ENCODE measurements around the gene TGIF1.

Gene TGIF1

DNA sequence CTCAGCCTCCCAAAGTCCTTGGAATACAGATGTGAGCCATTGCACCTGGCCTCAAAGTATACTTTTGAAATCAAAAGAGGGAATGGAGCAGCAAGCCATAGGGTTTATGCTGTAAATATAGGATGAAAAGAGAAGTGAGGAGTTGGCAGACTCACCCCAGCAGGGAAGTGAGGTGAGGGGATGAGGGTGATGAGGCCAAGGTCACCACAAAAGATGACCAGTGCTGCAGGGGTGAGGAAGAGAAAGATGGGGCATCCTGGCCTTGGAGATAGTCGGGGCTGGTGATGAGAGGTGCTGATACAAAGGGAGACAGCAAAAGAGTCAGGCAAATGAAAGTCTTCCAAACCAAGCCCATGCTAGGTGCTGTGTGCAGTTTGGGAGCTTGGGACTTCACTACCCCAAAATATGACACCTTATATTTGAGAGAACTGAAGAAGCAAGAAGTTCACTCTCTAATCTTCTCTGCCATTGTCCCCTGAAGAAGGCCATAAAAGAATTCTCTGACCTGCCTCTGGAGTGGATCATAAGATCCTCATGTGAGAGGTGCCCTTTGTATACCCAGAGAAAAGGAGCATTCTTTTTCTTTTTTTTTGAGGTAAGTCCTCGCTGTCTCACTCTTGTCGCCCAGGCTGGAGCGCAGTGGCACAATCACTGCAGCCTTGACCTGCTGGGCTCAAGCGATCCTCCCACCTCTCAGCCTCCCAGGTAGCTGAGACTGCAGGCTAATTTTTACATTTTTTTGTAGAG is 31.0 kb downstream of the TGIF1 start:
- Histone ChIP-seq H3K79me1 (replicated peaks; ENCODE audit: low read length, poor library complexity, severe bottlenecking) (no peaks in the 10 kb centered on the region), H3K9ac (ENCODE audit: low read length) (no peak overlapping the region), H3K4me3 (ENCODE audit: insufficient read depth in 1 of 2, low read depth in 1 of 2, low read length in 2 of 2) (no peak overlapping the region), H3K4ac (ENCODE audit: low read depth in 1 of 2, low read length in 2 of 2) (no peak overlapping the region), H3K9me3 (ENCODE audit: control insufficient read depth, low read length) (no peaks in the 10 kb centered on the region), H3K23ac (ENCODE audit: low read length in 2 of 2) (no peak overlapping the region), H4K8ac (ENCODE audit: low read length) (no peak overlapping the region), H3K27ac (ENCODE audit: low read length, poor library complexity, severe bottlenecking) (no peak overlapping the region), H3K27me3 (ENCODE audit: control insufficient read depth in 1 of 2, insufficient read depth in 1 of 2, low read length in 2 of 2) (no peaks in the 10 kb centered on the region), H2BK15ac (ENCODE audit: low read depth, poor library complexity, severe bottlenecking) (no peak overlapping the region), H3K14ac (ENCODE audit: low read length in 2 of 2) (no peak overlapping the region), H2BK5ac (ENCODE audit: low read depth, low read length, poor library complexity, severe bottlenecking) (no peak overlapping the region), H3K36me3 (ENCODE audit: control insufficient read depth in 1 of 2, insufficient read depth in 2 of 2, low read depth in 1 of 2, low read length in 2 of 2) (no peaks in the 10 kb centered on the region), H3K4me2 (ENCODE audit: low read length, poor library complexity, severe bottlenecking) (no peak overlapping the region), H2AFZ (ENCODE audit: low read depth, low read length) (no peak overlapping the region), H3K4me1 (ENCODE audit: control insufficient read depth, insufficient read depth, low read depth, low read length) (no peaks in the 10 kb centered on the region), H3K18ac (ENCODE audit: low read depth in 1 of 2, low read length in 2 of 2) (no peak overlapping the region), H2BK12ac (ENCODE audit: low read length in 2 of 2) (no peak overlapping the region), H4K91ac (ENCODE audit: low read length) (no peak overlapping the region), H2BK120ac (ENCODE audit: low read depth, low read length) (peak overlapping the region; percentile 19), H2AK5ac (ENCODE audit: low read length, severe bottlenecking) (no peak overlapping the region)
- WGBS, result 93% methylated on average over 4 of the region's 5 CpGs
- no peak for DNase-seq

DNA sequence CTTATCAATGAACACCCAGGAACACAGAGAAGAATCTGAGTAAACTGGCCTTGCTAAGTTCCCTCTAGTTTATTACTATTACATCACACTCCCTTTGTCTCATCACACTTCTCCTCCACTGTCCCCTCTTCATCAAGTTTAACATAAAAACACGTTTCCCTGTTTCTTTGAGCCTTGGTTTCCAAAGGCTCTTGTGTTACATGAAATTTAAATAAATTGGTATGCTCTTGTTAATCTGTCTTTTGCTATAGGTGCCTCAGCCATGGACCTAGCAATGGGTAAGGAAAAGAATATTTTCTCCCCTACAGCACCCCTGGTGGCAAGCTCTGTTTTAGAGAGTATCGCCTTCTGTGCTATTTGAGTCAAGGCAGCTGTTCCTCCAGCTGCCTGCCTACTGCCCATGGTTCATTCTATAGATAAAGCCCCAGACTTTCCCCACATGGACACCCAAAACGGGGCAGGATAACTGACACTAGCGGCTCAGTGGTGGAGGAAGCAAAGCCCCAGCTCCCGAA is 31.8 kb downstream of the TGIF1 start:
- Histone ChIP-seq H3K27me3 (ENCODE audit: control insufficient read depth in 1 of 2, insufficient read depth in 1 of 2, low read length in 2 of 2) (no peaks in the 10 kb centered on the region), H3K36me3 (ENCODE audit: control insufficient read depth in 1 of 2, insufficient read depth in 2 of 2, low read depth in 1 of 2, low read length in 2 of 2) (no peaks in the 10 kb centered on the region), H4K8ac (ENCODE audit: low read length) (no peak overlapping the region), H2AK5ac (ENCODE audit: low read length, severe bottlenecking) (no peak overlapping the region), H3K9ac (ENCODE audit: low read length) (no peak overlapping the region), H4K91ac (ENCODE audit: low read length) (no peak overlapping the region), H3K18ac (ENCODE audit: low read depth in 1 of 2, low read length in 2 of 2) (no peak overlapping the region), H3K14ac (ENCODE audit: low read length in 2 of 2) (no peak overlapping the region), H3K4me2 (ENCODE audit: low read length, poor library complexity, severe bottlenecking) (no peak overlapping the region), H2BK15ac (ENCODE audit: low read depth, poor library complexity, severe bottlenecking) (no peak overlapping the region), H3K4me1 (ENCODE audit: control insufficient read depth, insufficient read depth, low read depth, low read length) (no peaks in the 10 kb centered on the region), H2AFZ (ENCODE audit: low read depth, low read length) (no peak overlapping the region), H3K23ac (ENCODE audit: low read length in 2 of 2) (no peak overlapping the region), H2BK120ac (ENCODE audit: low read depth, low read length) (peak overlapping the region; percentile 19), H3K4ac (ENCODE audit: low read depth in 1 of 2, low read length in 2 of 2) (no peak overlapping the region), H2BK5ac (ENCODE audit: low read depth, low read length, poor library complexity, severe bottlenecking) (no peak overlapping the region), H3K27ac (ENCODE audit: low read length, poor library complexity, severe bottlenecking) (no peak overlapping the region), H2BK12ac (ENCODE audit: low read length in 2 of 2) (no peak overlapping the region), H3K9me3 (ENCODE audit: control insufficient read depth, low read length) (no peaks in the 10 kb centered on the region), H3K4me3 (ENCODE audit: insufficient read depth in 1 of 2, low read depth in 1 of 2, low read length in 2 of 2) (no peak overlapping the region), H3K79me1 (replicated peaks; ENCODE audit: low read length, poor library complexity, severe bottlenecking) (no peaks in the 10 kb centered on the region)
- 44% methylated on average over 4 of the region's 5 CpGs for WGBS
- DNase-seq, result peak; percentile 51

GRCh38 chr18:3482258-3482657 is 32.3 kb downstream of the TGIF1 start:
- no peak overlapping the region for H2BK120ac ChIP-seq (ENCODE audit: low read depth, low read length)
- no peak overlapping the region for H3K9ac ChIP-seq (ENCODE audit: low read length)
- no peak overlapping the region for H4K8ac ChIP-seq (ENCODE audit: low read length)
- no peak overlapping the region for H3K4me2 ChIP-seq (ENCODE audit: low read length, poor library complexity, severe bottlenecking)
- H3K18ac ChIP-seq (ENCODE audit: low read depth in 1 of 2, low read length in 2 of 2), result no peak overlapping the region
- no peak overlapping the region for H3K27ac ChIP-seq (ENCODE audit: low read length, poor library complexity, severe bottlenecking)
- no peak overlapping the region for H3K4me3 ChIP-seq (ENCODE audit: insufficient read depth in 1 of 2, low read depth in 1 of 2, low read length in 2 of 2)
- no peak overlapping the region for H3K14ac ChIP-seq (ENCODE audit: low read length in 2 of 2)
- H3K4ac ChIP-seq (ENCODE audit: low read depth in 1 of 2, low read length in 2 of 2), result no peak overlapping the region
- H3K36me3 ChIP-seq (ENCODE audit: control insufficient read depth in 1 of 2, insufficient read depth in 2 of 2, low read depth in 1 of 2, low read length in 2 of 2), result no peaks in the 10 kb centered on the region
- H3K79me1 ChIP-seq (replicated peaks; ENCODE audit: low read length, poor library complexity, severe bottlenecking), result no peaks in the 10 kb centered on the region
- H4K91ac ChIP-seq (ENCODE audit: low read length), result no peak overlapping the region
- no peak overlapping the region for H2AFZ ChIP-seq (ENCODE audit: low read depth, low read length)
- H3K9me3 ChIP-seq (ENCODE audit: control insufficient read depth, low read length), result no peaks in the 10 kb centered on the region
- no peak overlapping the region for H2BK5ac ChIP-seq (ENCODE audit: low read depth, low read length, poor library complexity, severe bottlenecking)
- H3K23ac ChIP-seq (ENCODE audit: low read length in 2 of 2), result no peak overlapping the region
- no peaks in the 10 kb centered on the region for H3K27me3 ChIP-seq (ENCODE audit: control insufficient read depth in 1 of 2, insufficient read depth in 1 of 2, low read length in 2 of 2)
- H2BK12ac ChIP-seq (ENCODE audit: low read length in 2 of 2), result no peak overlapping the region
- no peak overlapping the region for H2AK5ac ChIP-seq (ENCODE audit: low read length, severe bottlenecking)
- WGBS, result 100% methylated on average over 1 of the region's 3 CpGs
- no peak for DNase-seq
- no peak overlapping the region for H2BK15ac ChIP-seq (ENCODE audit: low read depth, poor library complexity, severe bottlenecking)
- no peaks in the 10 kb centered on the region for H3K4me1 ChIP-seq (ENCODE audit: control insufficient read depth, insufficient read depth, low read depth, low read length)

DNA sequence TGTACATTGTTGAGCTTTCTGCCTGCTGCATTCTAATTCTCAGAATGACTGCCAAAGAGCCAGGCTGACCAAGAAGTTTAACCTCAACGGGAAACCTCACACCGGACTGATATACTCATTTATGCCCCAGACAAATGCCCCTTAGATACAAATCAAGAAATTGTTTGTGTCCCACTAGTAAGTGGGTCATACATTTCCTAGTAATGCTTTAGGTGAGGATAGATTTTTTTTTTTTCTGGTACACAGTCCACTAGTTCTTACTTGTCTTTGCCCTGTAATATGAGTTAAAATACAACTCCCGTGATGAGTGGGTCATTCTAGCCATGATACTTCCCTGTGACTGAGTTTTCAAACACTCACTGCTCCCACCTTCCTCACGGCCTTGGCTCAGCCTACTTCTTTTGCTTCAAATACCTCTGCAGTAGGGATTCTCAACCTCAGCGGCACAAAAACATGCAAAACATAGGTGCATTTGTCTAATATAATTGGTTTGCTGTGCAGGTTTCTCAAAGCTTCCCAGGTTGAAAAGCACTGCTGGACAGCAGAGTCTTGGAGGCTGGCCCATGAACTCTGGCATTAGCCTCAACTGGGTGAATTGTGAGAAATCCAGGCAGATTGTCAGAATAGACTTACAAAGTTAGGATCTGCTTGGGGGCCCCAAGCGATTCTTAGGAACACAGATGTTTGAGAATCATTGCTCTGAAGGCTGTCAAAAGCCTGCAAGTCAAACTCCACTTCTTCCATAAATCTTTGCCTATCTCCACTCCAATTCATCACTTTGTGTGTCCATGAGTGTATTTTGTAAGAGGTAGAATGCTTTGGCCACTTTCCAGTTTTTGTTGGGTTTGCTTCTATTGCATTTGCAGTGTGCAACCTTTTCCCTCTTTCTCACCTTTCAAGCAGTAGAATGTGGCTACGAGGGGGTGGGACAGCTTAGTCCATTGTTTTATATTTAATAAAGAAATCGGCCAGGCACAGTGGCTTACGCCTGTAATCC is 35.5 kb downstream of the TGIF1 start:
- Histone ChIP-seq H3K23ac (ENCODE audit: low read length in 2 of 2) (no peak overlapping the region), H3K27me3 (ENCODE audit: control insufficient read depth in 1 of 2, insufficient read depth in 1 of 2, low read length in 2 of 2) (no peaks in the 10 kb centered on the region), H4K91ac (ENCODE audit: low read length) (no peak overlapping the region), H3K79me1 (replicated peaks; ENCODE audit: low read length, poor library complexity, severe bottlenecking) (no peaks in the 10 kb centered on the region), H3K9ac (ENCODE audit: low read length) (no peak overlapping the region), H2BK120ac (ENCODE audit: low read depth, low read length) (no peak overlapping the region), H3K27ac (ENCODE audit: low read length, poor library complexity, severe bottlenecking) (no peak overlapping the region), H2AK5ac (ENCODE audit: low read length, severe bottlenecking) (no peak overlapping the region), H3K36me3 (ENCODE audit: control insufficient read depth in 1 of 2, insufficient read depth in 2 of 2, low read depth in 1 of 2, low read length in 2 of 2) (no peaks in the 10 kb centered on the region), H3K4me2 (ENCODE audit: low read length, poor library complexity, severe bottlenecking) (no peak overlapping the region), H2AFZ (ENCODE audit: low read depth, low read length) (no peak overlapping the region), H3K4ac (ENCODE audit: low read depth in 1 of 2, low read length in 2 of 2) (no peak overlapping the region), H3K9me3 (ENCODE audit: control insufficient read depth, low read length) (no peaks in the 10 kb centered on the region), H3K14ac (ENCODE audit: low read length in 2 of 2) (no peak overlapping the region), H2BK12ac (ENCODE audit: low read length in 2 of 2) (no peak overlapping the region), H3K4me3 (ENCODE audit: insufficient read depth in 1 of 2, low read depth in 1 of 2, low read length in 2 of 2) (no peak overlapping the region), H4K8ac (ENCODE audit: low read length) (no peak overlapping the region), H3K4me1 (ENCODE audit: control insufficient read depth, insufficient read depth, low read depth, low read length) (no peaks in the 10 kb centered on the region), H2BK15ac (ENCODE audit: low read depth, poor library complexity, severe bottlenecking) (no peak overlapping the region), H3K18ac (ENCODE audit: low read depth in 1 of 2, low read length in 2 of 2) (no peak overlapping the region), H2BK5ac (ENCODE audit: low read depth, low read length, poor library complexity, severe bottlenecking) (no peak overlapping the region)
- no peak for DNase-seq
- WGBS, result 91% methylated on average over 8 of the region's 9 CpGs
